GM12872 (cell line): ENCODE data around the gene FAT4.

Experiments
- TF ChIP-seq, protein P1 (sequence below): IDR thresholded peaks from 3 replicates; pipeline ENCODE4 v1.5.1; 2011; ENCODE audit warnings: low read depth, mild to moderate bottlenecking, low read length, moderate library complexity; ENCODE audit not compliant: insufficient read depth

The FAT4 gene

DNA sequence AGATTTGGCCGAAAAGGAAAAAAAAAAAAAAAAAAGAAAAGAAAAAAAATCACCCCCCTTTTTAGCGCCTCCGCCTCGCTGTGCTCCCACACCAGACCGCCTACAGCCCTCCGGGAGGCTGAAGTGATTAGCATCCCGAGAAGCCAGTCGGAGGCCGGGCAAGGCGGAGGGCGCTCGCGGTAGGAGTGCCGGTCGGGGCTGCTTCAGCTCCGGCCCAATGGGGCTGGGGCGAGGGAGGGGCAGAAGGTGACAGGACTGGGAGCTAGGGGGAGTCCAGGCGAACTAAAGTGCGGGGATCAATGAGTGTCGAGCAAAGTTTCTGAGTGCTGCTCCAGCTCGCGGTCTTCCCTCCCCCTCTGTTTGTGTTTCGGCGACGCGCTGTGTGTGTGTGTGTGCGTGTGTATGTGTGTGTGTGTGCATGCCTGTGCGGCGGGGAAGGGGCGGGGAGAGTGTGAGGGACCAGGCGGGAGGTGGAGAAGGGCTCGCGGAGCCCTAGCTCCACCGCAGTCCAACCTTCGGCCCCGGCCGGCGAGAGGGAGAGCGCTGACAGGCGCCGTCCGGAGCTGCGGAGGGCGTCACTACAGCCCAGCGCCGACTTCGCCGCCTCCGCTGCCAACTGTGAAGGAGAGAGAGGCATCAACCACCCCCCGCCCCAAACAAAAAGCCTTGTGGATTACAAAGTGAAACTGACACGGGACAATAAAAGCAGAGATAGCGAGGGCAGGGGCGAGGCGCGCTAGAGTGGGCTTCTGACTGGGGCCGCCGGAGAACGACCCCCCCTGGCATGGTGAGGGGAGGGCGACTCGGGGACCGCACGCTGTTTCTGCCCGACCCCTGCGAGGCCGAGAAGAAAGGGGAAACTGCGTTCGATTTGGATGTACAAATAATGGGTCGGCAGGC is at the start of gene FAT4:
Gene FAT4, plus strand, starts transcription at position 280 of the 900 bp plus-strand sequence. CDS start 1,457 bp downstream, outside the sequence.
- TF ChIP-seq, protein P1, sequence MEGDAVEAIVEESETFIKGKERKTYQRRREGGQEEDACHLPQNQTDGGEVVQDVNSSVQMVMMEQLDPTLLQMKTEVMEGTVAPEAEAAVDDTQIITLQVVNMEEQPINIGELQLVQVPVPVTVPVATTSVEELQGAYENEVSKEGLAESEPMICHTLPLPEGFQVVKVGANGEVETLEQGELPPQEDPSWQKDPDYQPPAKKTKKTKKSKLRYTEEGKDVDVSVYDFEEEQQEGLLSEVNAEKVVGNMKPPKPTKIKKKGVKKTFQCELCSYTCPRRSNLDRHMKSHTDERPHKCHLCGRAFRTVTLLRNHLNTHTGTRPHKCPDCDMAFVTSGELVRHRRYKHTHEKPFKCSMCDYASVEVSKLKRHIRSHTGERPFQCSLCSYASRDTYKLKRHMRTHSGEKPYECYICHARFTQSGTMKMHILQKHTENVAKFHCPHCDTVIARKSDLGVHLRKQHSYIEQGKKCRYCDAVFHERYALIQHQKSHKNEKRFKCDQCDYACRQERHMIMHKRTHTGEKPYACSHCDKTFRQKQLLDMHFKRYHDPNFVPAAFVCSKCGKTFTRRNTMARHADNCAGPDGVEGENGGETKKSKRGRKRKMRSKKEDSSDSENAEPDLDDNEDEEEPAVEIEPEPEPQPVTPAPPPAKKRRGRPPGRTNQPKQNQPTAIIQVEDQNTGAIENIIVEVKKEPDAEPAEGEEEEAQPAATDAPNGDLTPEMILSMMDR: no peak

DNA sequence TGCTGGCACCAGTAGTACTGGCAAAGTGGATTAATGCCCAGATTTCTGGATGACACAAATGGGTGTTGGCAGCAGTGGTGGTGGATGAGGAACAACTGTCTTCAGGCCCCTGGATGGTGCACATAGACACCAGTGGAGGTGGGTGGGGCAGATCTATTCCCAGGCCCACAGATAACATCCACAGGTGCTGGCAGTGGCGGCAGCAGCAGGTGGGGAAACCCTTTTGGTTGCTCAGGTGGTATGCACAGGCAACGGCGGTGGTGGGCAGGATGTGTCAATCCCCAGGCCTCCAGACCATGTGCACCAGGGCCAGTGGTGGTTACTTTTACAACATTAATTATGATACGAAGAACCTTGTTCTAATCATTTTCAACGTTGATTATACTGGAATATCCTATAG is 48.9 kb upstream of the FAT4 start:
- TF ChIP-seq, protein P1: no peak

GRCh38 chr4:125266901-125267604 is 47.7 kb upstream of the FAT4 start:
- TF ChIP-seq, protein P1: no peak

- TF ChIP-seq, protein P1: no peak
Observed at GRCh38 chr4:125267630-125268029, 47.1 kb upstream of the FAT4 start.

DNA sequence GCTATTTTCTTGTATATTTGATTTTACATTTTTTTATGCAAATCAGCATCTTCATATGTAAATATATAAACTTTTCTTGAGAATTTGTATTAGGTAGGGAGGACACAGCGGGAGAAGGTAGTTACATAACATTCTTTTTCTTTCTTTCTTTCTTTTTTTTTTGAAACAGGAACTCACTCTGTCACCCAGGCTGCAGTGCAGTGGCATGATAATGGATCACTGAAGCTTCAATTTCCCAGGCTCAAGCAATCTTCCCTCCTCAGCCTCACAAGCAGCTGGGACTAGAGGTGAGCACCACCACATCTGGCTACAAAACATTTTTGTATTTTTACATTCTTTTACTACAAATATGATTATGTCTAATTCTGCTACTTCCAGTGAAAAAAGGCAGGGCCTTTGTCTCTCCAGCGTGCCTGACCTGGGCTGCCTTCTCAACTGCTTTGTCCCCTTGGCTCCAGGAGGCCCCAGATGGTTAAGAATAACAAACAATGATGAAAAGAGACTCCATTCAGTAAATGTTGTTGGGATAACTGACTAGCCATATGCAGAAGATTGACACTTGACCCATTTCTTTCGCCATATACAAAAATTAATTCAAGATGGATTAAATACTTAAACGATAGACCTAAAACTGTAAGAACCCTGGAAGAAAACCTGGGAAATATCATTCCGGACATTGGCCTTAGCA is 46.5 kb upstream of the FAT4 start:
- TF ChIP-seq, protein P1: no peak

- TF ChIP-seq, protein P1: no peak
Observed at GRCh38 chr4:125276811-125277210, 37.9 kb upstream of the FAT4 start.

DNA sequence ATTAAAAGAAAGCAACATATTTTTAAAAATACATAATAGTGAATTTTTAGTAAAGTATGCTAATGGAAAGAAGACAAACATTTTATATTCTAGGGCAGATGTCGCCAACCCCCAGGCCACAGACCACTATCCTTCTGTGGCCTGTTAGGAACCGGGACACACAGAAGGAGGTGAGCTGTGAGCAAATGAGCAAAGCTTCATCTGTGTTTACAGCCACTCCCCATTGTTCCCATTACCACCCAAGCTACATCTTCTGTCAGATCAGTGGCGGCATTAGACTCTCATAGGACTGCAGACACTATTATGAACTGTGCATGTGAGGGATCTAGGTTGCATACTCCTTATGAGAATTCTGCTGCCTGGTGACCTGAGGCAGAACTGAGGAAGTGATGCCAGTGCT is 37.0 kb upstream of the FAT4 start:
- TF ChIP-seq, protein P1: no peak
